Inflammatory macrophage (primary cell): ENCODE measurements around the gene MGME1.
A peak's percentile ranks its signal among the peaks of the same experiment; 100 is the strongest.

ENCODE experiments used
- DNase-seq, 2 donors: peaks; one replicate each; pipeline ENCODE4 v3.0.0-alpha.2; 2020 to 2022
- total RNA-seq, 18 experiments: gene quantifications; one replicate each; lab custom pipeline; 2026; ENCODE audit warnings: mixed read lengths in 6 of 18, inconsistent platforms in 2 of 18; lab: John Stamatoyannopoulos, UW

MGME1 gene
- 6.4 to 49.8 (median 30.1) reads per million in 18 experiments for total RNA-seq

- peak; percentile 100 for DNase-seq
Observed at GRCh38 chr20:17968366-17969277, at the start of gene MGME1, which contains the start of gene SNX5. Gene MGME1, plus strand, starts transcription at chr20:17969018. Its CDS starts 842 bp downstream, at chr20:17969860. Gene SNX5, minus strand, starts transcription at chr20:17968794. Its CDS starts 369 bp downstream, at chr20:17968425.

GRCh38 chr20:17919149-17919548 is 49.7 kb upstream of the MGME1 start:
- DNase-seq: no peak

GRCh38 chr20:17921774-17922173 is 47.0 kb upstream of the MGME1 start:
- no peak for DNase-seq

- DNase-seq: no peak
Observed at GRCh38 chr20:17925141-17925939, 43.5 kb upstream of the MGME1 start.

- no peak for DNase-seq
Observed at GRCh38 chr20:17925940-17926300, 42.9 kb upstream of the MGME1 start.

GRCh38 chr20:17928211-17928611 is 40.6 kb upstream of the MGME1 start:
- no peak for DNase-seq

- DNase-seq: no peak
Observed at GRCh38 chr20:17928633-17929311, 40.0 kb upstream of the MGME1 start.

GRCh38 chr20:17931513-17931912 is 37.3 kb upstream of the MGME1 start:
- DNase-seq: no peak

- no peak for DNase-seq
Observed at GRCh38 chr20:17932396-17932795, 36.4 kb upstream of the MGME1 start.

- DNase-seq: no peak
Observed at GRCh38 chr20:17933121-17933520, 35.7 kb upstream of the MGME1 start.

GRCh38 chr20:17933711-17934110 is 35.1 kb upstream of the MGME1 start:
- DNase-seq: no peak

GRCh38 chr20:17934141-17934862 is 34.5 kb upstream of the MGME1 start:
- DNase-seq: no peak

- no peak for DNase-seq
Observed at GRCh38 chr20:17935186-17935585, 33.6 kb upstream of the MGME1 start.

- DNase-seq: no peak
Observed at GRCh38 chr20:17935761-17936160, 33.1 kb upstream of the MGME1 start.

GRCh38 chr20:17936286-17936760 is 32.5 kb upstream of the MGME1 start:
- no peak for DNase-seq

GRCh38 chr20:17936761-17937732 is 31.8 kb upstream of the MGME1 start:
- DNase-seq: no peak

- DNase-seq: peak; percentile 45 to 79
Observed at GRCh38 chr20:17938871-17939619, 29.8 kb upstream of the MGME1 start.

GRCh38 chr20:17939622-17940223 is 29.1 kb upstream of the MGME1 start:
- DNase-seq: peak; percentile 24 to 44

GRCh38 chr20:17940224-17940971 is 28.4 kb upstream of the MGME1 start:
- no peak for DNase-seq
